ENCODE results near the gene NDST1. TPM values are rescaled to one million over a fixed set of nuclear protein-coding genes. Genes with fewer than 3 reads are reported as not detected.

Gene NDST1
- total RNA-seq, 2 donors from 2014 or later: 59.3 to 71.2 TPM

DNA sequence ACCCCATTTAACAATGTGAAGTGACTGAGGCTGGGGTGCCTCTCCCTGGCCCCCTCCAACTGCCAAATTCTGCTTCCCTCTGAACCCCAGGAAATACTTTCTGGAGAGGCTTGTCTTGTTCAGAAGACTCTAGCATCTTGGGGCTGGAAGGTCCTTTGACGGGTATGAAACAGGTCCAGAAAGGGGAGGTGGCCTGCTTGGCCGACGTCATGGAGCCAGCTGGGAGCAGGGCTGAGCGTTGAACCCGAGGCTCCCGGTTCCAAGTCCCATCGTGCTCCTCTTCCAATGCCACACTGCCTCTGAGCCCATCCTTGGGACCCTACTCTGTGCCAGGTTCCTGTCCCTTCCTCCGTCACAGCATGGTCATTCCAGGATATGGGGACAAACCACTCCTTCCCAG is 46.9 kb downstream of the NDST1 start:
- ATAC-seq (no peak), DNase-seq (no peak)
- intact Hi-C loops (cut with DNase I): loop anchor here in 1 of 2 donors (5.0 kb wide), 1 partner anchor 292 kb away; the partner anchor contains the start of gene IRGM

DNA sequence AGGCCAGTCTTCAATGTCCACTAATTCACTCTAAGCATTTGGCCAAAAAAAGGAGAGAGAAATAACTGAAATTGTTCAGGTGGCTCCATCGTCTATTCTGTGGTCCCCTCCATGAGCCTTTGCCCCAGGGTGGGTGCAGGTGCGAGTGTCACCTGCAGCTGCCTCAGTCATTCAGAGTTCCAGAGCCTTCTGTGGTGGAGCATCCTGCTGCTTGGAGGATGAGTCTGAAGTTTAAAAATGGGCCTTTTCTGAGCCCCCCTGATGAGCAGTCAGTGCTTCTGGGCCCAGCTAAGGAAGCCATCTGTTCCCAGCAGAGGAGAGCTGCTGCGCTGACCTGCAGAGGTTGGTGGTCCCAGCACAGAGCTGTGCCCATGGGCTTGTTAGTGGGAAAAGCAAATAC is 48.2 kb downstream of the NDST1 start:
- DNase-seq (no peak), ATAC-seq (no peak)
- intact Hi-C loops (cut with DNase I): loop anchor here in 1 of 2 donors (5.0 kb wide), 1 partner anchor 291 kb away; the partner anchor contains the start of gene IRGM

DNA sequence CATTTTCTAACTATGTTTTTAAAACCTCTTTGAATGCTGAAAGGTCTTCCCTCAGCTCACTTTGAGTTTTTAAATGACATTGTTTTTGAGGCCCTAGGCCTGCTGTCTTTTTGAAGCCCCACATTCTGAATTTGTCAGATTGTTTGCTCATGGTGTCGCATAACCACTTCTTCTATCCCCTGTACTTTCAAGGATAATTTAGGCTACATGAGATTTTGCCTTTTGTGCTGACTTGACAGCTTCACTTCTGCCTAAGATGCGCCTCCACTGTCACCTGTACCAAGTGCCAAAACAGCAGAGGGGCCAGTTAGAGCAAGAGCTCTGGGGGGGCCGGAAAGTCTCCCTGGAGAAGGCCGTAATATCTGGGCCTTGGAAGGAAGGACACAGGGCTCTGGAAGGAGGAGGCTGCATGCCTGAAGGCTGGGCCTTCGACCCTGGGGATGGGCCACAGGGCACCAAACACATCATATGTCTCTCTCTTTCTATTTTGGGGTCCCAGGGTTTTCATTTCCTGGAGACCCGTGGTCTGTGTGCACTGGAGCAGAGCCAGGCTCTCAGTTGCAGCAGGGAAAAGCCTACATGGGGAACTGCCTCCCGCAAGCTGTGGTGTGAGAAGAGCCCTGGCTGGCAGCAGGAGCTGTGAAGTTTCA is 49.1 kb downstream of the NDST1 start:
- no peak for ATAC-seq
- intact Hi-C loops (cut with DNase I): loop anchor here in 1 of 2 donors (5.0 kb wide), 1 partner anchor 290 kb away; the partner anchor contains the start of gene IRGM
- no peak for DNase-seq

DNA sequence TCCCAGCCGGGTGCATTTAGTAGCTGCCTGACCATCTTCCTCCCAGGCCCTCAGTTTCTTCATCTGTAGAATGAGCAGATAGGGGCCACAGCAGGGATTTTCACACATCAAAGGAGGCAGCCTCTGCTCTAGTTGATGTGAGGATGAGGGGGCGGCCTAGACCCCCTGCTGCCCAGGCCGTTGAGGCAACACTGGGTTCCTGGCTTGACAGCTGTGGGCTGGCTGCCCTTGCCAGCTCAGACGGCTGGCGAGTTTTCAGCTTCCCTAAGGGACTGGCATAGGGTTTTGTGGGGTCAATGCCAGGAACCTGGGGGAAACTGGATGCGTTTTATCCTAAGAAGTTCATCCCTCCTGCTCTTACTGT is 49.6 kb downstream of the NDST1 start:
- DNase-seq (no peak), ATAC-seq (no peak)
- intact Hi-C loops (cut with DNase I): loop anchor here in 1 of 2 donors (5.0 kb wide), 1 partner anchor 290 kb away; the partner anchor contains the start of gene IRGM

DNA sequence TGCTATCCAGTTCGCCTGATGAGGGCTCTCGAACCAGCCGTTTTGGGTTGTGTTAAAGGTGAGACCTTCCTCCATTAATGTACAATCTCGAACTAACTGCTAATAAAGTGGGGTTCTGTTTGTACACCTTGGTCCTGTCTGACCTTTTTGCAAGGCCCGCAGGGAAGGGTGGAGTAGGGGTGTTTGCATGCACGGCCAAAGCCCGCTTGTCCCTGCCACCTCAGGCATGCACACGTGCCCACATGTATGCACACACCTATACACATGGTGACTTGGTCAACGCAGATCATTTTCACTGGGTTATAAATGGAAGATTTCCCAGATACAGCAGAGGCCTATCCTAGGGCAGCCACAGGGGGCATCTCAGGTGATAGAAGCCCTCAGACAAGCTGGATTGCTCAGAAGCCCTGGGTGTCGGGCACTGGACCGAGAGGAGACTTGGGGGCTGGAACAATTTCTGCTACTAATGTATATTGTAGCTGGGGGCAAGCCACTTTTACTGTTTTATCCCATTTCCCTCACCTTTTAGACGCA is 50.2 kb downstream of the NDST1 start:
- intact Hi-C loops (cut with DNase I): loop anchor here in 1 of 2 donors (5.0 kb wide), 1 partner anchor 289 kb away; the partner anchor contains the start of gene IRGM
- ATAC-seq: no peak
- no peak for DNase-seq

DNA sequence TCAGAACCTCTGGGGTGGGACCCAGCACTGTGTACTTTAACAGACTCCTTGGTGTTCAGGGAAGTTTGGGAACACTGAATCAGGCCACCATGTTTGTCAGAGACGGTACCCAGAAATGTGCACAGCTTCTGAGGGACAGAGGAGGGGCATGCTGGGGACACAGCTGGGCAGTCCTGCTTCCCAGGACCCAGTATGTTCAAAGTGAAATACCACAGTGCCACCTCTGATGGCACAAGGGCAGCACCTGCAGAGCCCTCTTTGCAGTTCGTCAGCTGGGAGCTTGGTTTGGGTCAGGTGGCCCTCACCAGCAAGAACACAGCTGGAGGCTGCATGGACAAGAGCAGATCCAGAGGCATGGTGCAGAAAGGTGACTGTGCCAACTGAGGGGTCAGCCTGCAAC is 51.2 kb downstream of the NDST1 start:
- intact Hi-C loops (cut with DNase I): loop anchor here in 1 of 2 donors (5.0 kb wide), 1 partner anchor 288 kb away; the partner anchor contains the start of gene IRGM
- ATAC-seq (no peak), DNase-seq (no peak)

DNA sequence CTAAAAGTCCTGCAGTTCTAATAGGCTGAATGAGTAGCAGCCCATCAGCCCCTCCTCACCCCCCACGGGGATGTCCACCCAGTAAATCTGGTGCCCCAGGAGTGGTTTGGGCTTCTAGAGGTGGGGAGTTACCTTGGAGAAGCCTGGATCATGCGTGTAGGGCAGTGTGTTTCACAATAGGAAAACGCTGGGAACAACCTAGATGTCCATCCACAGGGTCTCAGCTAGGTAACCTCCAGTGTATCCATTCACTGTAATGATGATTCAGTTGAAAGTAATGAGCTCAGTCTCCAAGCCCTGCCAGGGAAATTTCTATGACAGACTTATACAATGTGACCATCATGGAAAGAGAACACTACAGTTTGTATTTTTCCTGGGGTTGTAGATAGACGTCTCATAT is 51.8 kb downstream of the NDST1 start:
- DNase-seq: no peak
- peak in 1 of 2 donors; percentile 14 for ATAC-seq
- intact Hi-C loops (cut with DNase I): loop anchor here (5.0 to 10.0 kb wide), 4 partner anchors 98 to 288 kb away; partner anchors contain the start of gene IRGM (in 2 of the 2)

DNA sequence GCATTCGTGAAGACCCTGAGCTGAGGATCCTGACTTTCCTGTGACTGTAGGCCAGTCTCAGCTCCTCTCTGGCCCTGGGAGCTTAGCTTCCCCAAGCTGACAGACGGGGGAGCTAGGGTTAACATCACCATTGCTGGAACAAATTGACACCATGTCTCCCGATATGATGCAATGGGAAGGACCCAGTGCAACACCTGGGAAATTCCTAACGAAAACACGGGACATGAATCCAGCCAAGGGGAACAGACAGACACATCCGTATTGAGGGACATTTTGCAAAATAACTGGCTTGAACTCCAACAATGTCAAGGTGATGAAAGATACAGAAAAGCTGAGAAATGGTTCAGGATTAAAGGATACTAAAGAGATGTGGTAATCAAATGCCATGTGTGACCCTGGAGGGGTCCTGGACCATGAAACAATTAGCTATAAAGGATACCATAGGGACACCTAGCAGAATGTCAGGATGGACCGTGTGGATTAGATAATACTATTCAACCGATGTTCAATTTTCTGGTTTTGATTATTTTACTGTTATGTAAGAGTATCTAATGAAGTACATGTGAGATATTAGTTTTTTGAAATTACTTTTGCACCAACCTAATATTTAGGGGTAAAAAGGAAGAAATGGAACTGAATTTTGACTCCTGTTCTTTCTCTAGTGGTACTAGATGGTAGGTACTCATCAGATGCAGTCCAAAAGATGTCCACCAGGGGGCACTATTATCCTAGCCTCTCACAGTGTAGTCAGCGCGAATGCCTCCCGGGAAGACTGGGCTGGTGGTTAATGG is 52.7 kb downstream of the NDST1 start:
- intact Hi-C loops (cut with DNase I): loop anchor here (5.0 to 10.0 kb wide), 3 partner anchors 97 to 284 kb away; partner anchors contain the start of gene IRGM (in 1 of the 2)
- peak; percentile 84 for DNase-seq
- ATAC-seq: peak; percentile 89 to 92

DNA sequence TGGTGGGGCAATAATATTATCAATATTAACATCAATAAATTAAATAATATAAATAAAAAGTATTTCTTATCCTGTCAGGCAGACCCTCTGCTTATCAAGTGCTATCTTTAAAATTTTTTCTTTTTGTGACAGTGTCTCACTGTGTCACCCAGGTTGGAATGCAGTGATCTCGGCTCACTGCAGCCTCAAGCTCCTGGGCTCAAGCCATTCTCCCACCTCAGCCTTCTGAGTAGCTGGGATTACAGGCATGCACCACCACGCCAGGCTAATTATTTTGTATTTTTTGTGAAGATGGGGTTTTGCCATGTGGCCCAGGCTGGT is 53.2 kb downstream of the NDST1 start:
- intact Hi-C loops (cut with DNase I): loop anchor here (5.0 to 10.0 kb wide), 3 partner anchors 96 to 284 kb away; partner anchors contain the start of gene IRGM (in 1 of the 2)
- no peak for ATAC-seq
- no peak for DNase-seq

DNA sequence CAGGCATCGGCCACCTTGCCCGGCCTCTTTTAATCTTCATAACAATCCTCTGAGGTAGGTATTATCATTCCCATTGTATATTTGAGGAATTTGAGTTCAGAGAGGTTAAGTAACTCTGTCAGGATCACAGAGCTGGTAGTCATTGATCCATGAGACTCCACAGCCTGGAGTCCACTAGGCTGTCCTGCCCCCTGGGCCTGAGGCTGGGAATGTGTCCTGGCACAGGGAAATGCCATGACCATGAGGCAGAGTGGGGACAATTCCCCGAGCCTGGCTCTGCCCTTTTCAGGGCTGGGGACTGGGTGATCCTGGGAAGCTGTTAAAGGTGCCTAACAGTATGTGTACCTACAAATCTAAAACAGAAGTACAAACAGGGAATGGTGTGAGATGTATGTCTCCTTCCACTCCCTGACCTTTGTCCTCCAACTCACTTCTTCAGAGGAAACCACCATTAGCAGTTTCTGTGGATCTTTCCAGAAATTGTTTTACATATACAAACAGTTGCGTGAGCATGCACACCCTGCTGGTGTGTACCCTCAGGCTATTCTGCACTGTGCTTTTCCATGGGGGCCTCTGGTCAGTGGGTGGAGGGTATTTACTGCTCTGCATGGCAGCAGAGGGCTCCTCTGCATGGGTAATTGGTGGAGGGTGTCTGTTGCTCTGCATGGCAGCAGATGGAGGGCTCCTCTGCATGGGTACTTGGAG is 53.8 kb downstream of the NDST1 start:
- DNase-seq: no peak
- intact Hi-C loops (cut with DNase I): loop anchor here (5.0 to 10.0 kb wide), 3 partner anchors 96 to 283 kb away; partner anchors contain the start of gene IRGM (in 1 of the 2)
- ATAC-seq: no peak

DNA sequence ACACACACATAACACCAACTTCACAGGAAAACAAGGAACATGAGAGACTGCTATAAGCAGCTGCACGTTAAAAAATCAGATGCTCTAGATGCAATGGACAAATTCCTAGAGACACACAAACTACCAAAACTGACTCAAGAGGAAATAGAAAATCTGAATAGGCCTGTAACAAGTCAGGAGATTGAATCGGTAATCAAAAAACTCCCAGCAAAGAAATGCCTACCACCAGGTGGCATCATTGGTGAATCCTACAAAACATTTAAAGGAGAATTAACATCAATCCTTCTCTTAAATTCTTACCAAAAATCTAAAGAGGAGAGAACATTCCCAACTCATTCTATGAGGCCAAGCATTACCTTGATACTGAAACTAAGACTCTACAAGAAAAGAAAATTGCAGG is 54.9 kb downstream of the NDST1 start:
- no peak for ATAC-seq
- DNase-seq: no peak
- intact Hi-C loops (cut with DNase I): loop anchor here (1.0 to 10.0 kb wide), 4 partner anchors 93 to 282 kb away; partner anchors contain the start of gene IRGM (in 1 of the 2)

DNA sequence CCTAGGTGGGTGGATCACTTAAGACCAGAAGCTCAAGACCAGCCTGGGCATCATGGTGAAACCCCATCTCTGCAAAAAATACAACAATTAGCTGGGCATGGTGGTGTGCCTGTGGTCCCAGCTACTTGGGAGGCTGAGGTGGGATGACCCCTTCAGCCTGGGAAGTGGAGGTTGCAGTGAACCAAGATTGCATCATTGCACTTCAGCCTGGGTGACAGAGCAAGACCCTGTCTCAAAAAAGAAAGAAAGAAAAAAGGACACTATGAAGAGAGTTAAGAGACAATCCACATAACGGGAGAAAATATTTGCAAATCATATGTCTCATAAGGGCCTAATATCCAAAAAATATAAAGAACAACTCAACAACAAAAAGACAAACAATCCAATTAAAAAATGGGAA is 57.9 kb downstream of the NDST1 start:
- DNase-seq: no peak
- ATAC-seq: no peak
- intact Hi-C loops (cut with DNase I): loop anchor here in 1 of 2 donors (10.0 kb wide), 1 partner anchor 279 kb away; the partner anchor contains the start of gene IRGM

DNA sequence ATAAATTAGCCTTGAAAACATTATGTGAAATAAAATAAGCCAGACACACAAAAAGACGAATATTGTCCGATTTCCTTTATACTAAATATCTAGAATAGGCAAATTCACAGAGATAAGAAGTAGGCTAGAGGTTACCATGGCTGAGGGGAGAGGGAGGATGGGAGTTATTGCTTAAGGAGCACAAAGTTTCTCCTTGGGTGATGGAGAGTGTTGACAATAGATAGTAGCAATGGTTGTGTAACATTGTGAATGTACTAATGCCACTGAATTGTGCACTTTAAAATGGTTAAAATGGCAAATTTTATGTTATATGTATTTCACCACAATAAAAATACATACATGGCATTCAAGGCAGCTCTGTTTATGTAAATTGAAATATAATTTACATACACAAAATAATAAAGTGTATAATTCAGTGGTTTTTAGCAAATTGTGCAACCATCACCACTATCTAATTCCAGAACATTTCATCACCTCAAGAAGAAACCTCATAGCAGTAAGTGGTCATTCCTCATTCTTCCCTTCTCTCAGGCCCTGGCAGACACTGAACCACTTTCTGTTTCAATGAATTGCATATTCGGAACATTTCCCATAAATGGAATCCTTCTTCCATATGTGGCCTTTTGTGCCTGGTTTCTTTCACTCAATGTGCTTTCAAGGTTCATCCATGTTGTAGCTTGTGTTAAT is 59.2 kb downstream of the NDST1 start:
- DNase-seq: no peak
- peak; percentile 85 to 91 for ATAC-seq
- intact Hi-C loops (cut with DNase I): loop anchor here in 1 of 2 donors (10.0 kb wide), 1 partner anchor 278 kb away; the partner anchor contains the start of gene IRGM

DNA sequence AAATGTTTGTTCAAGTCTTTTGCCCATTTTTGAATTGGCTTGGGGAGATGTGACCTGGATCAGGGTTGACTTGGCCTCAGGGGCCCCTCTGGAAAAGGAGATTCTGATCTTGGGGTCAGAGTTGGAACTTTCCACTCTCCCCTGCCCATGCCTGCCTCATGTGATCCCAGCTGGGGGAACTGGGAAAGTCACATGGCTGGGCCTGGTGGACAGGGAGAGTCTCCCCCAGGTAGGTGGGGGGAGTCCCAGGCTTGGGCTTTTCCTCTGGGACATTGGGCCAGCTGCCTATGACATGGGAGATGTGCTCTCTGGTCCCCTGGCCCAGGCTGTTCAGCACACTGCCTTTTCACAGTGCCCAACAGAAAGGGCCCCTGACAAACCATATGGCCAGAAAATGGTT is 60.7 kb downstream of the NDST1 start:
- ATAC-seq (no peak), DNase-seq (no peak)
- intact Hi-C loops (cut with DNase I): loop anchor here in 1 of 2 donors (10.0 kb wide), 1 partner anchor 276 kb away; the partner anchor contains the start of gene IRGM

DNA sequence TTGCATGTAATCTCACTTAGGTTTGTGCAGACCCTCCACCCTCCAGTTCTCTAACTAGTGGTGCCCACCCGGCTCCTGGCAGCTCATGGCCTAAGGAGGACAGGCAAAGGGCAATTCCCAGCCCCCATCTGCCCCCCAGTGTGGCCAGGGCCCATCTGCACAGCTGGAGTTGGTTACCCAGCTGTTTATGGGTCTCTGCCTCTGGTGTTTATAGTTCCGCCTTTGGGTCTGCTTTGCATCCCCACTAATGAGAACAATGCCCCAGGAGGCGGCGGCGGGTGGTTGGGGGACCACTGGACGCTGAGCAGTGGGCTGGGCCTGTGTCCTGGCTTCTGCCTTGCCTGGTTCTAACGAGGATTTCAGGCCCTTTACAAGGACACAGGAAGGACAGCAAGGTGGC is 62.4 kb downstream of the NDST1 start:
- no peak for DNase-seq

DNA sequence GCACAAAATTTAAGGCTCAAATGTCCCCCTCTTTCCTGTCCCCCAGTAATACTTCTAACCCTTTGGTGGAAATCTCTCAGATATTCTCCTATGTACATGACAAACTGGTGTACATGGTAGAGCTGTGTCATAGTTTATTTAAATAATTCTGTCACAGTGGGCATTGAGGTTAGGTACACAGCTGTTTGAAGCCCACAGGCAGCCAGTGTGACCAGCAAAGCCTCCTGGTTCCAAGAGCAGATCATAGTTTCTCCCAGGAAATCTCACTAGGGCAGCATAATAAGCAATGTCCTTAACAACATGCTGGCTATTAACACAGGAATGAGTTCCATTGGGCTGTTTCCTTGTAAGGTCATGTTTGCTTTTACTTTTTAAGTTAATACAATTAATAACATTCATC is 63.9 kb downstream of the NDST1 start:
- no peak for ATAC-seq
- intact Hi-C loops (cut with DNase I): no loop called here
- DNase-seq: no peak

More for the DNA sequence above, 62.4 kb downstream of the NDST1 start:
- no peak for ATAC-seq
- intact Hi-C loops (cut with DNase I): no loop called here

DNA sequence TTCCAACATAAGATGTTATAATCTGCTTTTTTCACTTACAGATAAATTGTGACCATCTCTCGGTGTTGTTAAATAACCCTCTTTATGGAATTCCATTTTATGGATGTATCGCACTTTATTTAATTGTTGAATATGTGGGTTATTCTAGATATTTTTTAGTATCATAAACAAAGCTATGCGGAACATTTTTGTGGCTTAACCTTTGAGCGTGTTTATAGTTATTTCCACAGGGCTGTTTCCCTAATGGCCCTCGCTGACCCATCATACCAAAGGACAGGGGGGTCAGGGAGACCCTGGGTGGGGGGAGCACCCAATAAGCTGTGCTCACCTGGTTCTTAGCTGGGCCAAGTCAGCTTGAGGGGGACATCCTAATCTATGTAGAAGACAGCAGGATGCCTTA is 65.3 kb downstream of the NDST1 start:
- DNase-seq (no peak), ATAC-seq (no peak)
- intact Hi-C loops (cut with DNase I): no loop called here

All from left cardiac atrium (tissue), 4 donors.